Measurements from ENCODE around the gene MAD1L1.

- TF ChIP-seq ZBTB8A (CRISPR knock-in tag; IDR thresholded peaks at IDR 0.05; ENCODE audit: borderline replicate concordance, low read depth) (no peak), ZBTB33 (CRISPR knock-in tag; IDR thresholded peaks at IDR 0.05) (no peak), CTCF (CRISPR knock-in tag; IDR thresholded peaks at IDR 0.05) (no peak), U2AF2 (IDR thresholded peaks at IDR 0.05; ENCODE audit: low read depth, low read length) (no peak), ARHGAP35 (CRISPR knock-in tag; IDR thresholded peaks at IDR 0.05; ENCODE audit: borderline replicate concordance) (no peak), KLF11 (CRISPR knock-in tag; IDR thresholded peaks at IDR 0.05) (no peak), POLR2A (IDR thresholded peaks at IDR 0.05; ENCODE audit: insufficient read depth in 1 of 2, low read depth in 2 of 2, low read length in 2 of 2) (no peak), KDM1A (CRISPR knock-in tag; IDR thresholded peaks at IDR 0.05) (no peak), BATF2 (CRISPR knock-in tag; IDR thresholded peaks at IDR 0.05) (no peak), HOXA7 (CRISPR knock-in tag; IDR thresholded peaks at IDR 0.05) (no peak), SP1 (IDR thresholded peaks at IDR 0.05) (no peak), SP1 (CRISPR knock-in tag; IDR thresholded peaks at IDR 0.05) (no peak), ATF3 (CRISPR knock-in tag; IDR thresholded peaks at IDR 0.05) (no peak), ZSCAN22 (CRISPR knock-in tag; IDR thresholded peaks at IDR 0.05) (no peak)
- TF ChIP-seq, protein P1, sequence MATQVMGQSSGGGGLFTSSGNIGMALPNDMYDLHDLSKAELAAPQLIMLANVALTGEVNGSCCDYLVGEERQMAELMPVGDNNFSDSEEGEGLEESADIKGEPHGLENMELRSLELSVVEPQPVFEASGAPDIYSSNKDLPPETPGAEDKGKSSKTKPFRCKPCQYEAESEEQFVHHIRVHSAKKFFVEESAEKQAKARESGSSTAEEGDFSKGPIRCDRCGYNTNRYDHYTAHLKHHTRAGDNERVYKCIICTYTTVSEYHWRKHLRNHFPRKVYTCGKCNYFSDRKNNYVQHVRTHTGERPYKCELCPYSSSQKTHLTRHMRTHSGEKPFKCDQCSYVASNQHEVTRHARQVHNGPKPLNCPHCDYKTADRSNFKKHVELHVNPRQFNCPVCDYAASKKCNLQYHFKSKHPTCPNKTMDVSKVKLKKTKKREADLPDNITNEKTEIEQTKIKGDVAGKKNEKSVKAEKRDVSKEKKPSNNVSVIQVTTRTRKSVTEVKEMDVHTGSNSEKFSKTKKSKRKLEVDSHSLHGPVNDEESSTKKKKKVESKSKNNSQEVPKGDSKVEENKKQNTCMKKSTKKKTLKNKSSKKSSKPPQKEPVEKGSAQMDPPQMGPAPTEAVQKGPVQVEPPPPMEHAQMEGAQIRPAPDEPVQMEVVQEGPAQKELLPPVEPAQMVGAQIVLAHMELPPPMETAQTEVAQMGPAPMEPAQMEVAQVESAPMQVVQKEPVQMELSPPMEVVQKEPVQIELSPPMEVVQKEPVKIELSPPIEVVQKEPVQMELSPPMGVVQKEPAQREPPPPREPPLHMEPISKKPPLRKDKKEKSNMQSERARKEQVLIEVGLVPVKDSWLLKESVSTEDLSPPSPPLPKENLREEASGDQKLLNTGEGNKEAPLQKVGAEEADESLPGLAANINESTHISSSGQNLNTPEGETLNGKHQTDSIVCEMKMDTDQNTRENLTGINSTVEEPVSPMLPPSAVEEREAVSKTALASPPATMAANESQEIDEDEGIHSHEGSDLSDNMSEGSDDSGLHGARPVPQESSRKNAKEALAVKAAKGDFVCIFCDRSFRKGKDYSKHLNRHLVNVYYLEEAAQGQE (IDR thresholded peaks at IDR 0.05; ENCODE audit: borderline replicate concordance in 1 of 2, low read depth in 1 of 2, low read length in 2 of 2), result no peak
Measured at GRCh38 chr7:1800902-1801301, 431.8 kb downstream of the MAD1L1 start.

Measured in HepG2 (cell line).